Measurements from ENCODE around the gene MTOR.

MTOR gene

GRCh38 chr1:11176081-11176706, 86.2 kb downstream of the MTOR start:
- Histone ChIP-seq H3K27ac (ENCODE audit: low read depth, low read length) (no peak overlapping the region), H3K18ac (ENCODE audit: low read length) (no peak overlapping the region), H3K4me1 (ENCODE audit: control insufficient read depth, low read depth, low read length) (no peaks in the 10 kb centered on the region), H3K79me1 (ENCODE audit: low read length) (no peaks in the 10 kb centered on the region), H3K4ac (ENCODE audit: low read depth, low read length) (no peak overlapping the region), H3K27me3 (ENCODE audit: insufficient read depth, low read length, poor library complexity) (no peaks in the 10 kb centered on the region), H4K8ac (ENCODE audit: low read depth, low read length) (no peak overlapping the region), H3K4me2 (ENCODE audit: low read length) (no peak overlapping the region), H3K79me2 (ENCODE audit: control insufficient read depth, insufficient read depth, low read length) (no peaks in the 10 kb centered on the region), H2BK15ac (replicated peaks; ENCODE audit: low read depth) (no peak overlapping the region), H3K23ac (ENCODE audit: low read length) (no peak overlapping the region), H2BK5ac (ENCODE audit: low read length) (no peak overlapping the region), H3K36me3 (ENCODE audit: control insufficient read depth, insufficient read depth, low read length) (no peaks in the 10 kb centered on the region), H4K5ac (ENCODE audit: low read length) (no peak overlapping the region), H3K4me3 (ENCODE audit: low read length) (no peak overlapping the region), H3K9ac (ENCODE audit: low read length) (no peak overlapping the region), H2BK120ac (ENCODE audit: low read depth, low read length) (no peak overlapping the region), H2AK5ac (ENCODE audit: low read length) (no peak overlapping the region), H3K56ac (ENCODE audit: low read length) (no peak overlapping the region)
- peak; percentile 55 for DNase-seq
- WGBS (ENCODE audit: extremely low coverage, insufficient coverage, low lambda C conversion rate), result no CpG with 5 or more reads among the region's 11 CpGs

GRCh38 chr1:11175461-11175860, 86.9 kb downstream of the MTOR start:
- Histone ChIP-seq H3K9ac (ENCODE audit: low read length) (no peak overlapping the region), H2BK120ac (ENCODE audit: low read depth, low read length) (no peak overlapping the region), H2BK15ac (replicated peaks; ENCODE audit: low read depth) (no peak overlapping the region), H3K36me3 (ENCODE audit: control insufficient read depth, insufficient read depth, low read length) (no peaks in the 10 kb centered on the region), H3K27ac (ENCODE audit: low read depth, low read length) (no peak overlapping the region), H3K18ac (ENCODE audit: low read length) (no peak overlapping the region), H3K56ac (ENCODE audit: low read length) (no peak overlapping the region), H3K27me3 (ENCODE audit: insufficient read depth, low read length, poor library complexity) (no peaks in the 10 kb centered on the region), H3K4me3 (ENCODE audit: low read length) (no peak overlapping the region), H3K79me1 (ENCODE audit: low read length) (no peaks in the 10 kb centered on the region), H4K8ac (ENCODE audit: low read depth, low read length) (no peak overlapping the region), H3K4ac (ENCODE audit: low read depth, low read length) (no peak overlapping the region), H3K4me2 (ENCODE audit: low read length) (no peak overlapping the region), H3K23ac (ENCODE audit: low read length) (no peak overlapping the region), H2AK5ac (ENCODE audit: low read length) (no peak overlapping the region), H3K4me1 (ENCODE audit: control insufficient read depth, low read depth, low read length) (no peaks in the 10 kb centered on the region), H4K5ac (ENCODE audit: low read length) (no peak overlapping the region), H2BK5ac (ENCODE audit: low read length) (no peak overlapping the region), H3K79me2 (ENCODE audit: control insufficient read depth, insufficient read depth, low read length) (no peaks in the 10 kb centered on the region)
- DNase-seq, result no peak
- no CpG with 5 or more reads among the region's 10 CpGs for WGBS (ENCODE audit: extremely low coverage, insufficient coverage, low lambda C conversion rate)

DNA sequence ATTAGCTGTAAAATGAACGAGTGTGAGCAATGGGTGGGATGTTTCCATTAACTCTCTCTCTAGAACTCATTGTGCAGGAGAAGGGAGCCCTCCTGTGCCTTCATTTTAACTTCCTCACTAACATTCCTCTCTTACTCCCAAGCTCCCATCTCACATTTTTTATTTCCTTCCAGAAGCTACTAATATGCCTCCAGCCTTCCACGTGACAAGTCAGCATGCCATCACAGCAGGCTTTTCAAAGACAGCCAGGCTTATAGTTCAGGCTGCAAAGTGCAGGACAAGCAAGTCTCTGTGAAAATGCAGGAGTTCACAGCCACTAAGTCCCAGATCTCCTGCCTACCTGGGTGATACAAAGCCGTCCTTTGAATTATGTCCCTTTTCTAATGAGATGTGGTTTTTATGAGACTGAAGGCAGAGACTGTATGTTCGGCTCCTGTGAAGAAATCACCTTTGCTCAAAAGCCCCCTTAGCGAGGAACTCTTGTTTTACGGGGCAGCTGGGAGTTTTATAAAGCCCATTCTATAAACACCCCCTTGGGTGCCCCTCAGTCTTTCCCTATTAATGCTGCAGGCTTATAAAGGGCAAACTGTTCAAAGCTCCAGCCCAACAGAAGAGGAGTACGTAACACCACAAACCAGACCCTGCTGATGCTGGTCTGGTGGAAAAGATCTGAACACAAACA, 87.9 kb downstream of the MTOR start:
- H2BK15ac ChIP-seq (replicated peaks; ENCODE audit: low read depth), result no peak overlapping the region
- H3K27me3 ChIP-seq (ENCODE audit: insufficient read depth, low read length, poor library complexity), result no peaks in the 10 kb centered on the region
- H3K9ac ChIP-seq (ENCODE audit: low read length), result no peak overlapping the region
- no peak overlapping the region for H3K23ac ChIP-seq (ENCODE audit: low read length)
- no peak overlapping the region for H4K5ac ChIP-seq (ENCODE audit: low read length)
- H3K56ac ChIP-seq (ENCODE audit: low read length), result no peak overlapping the region
- H4K8ac ChIP-seq (ENCODE audit: low read depth, low read length), result no peak overlapping the region
- H2AK5ac ChIP-seq (ENCODE audit: low read length), result no peak overlapping the region
- no peaks in the 10 kb centered on the region for H3K79me2 ChIP-seq (ENCODE audit: control insufficient read depth, insufficient read depth, low read length)
- no peak overlapping the region for H3K18ac ChIP-seq (ENCODE audit: low read length)
- no peak overlapping the region for H3K4me2 ChIP-seq (ENCODE audit: low read length)
- no peak for DNase-seq
- H3K79me1 ChIP-seq (ENCODE audit: low read length), result peaks cover 2% of the 10 kb centered on the region
- H3K27ac ChIP-seq (ENCODE audit: low read depth, low read length), result no peak overlapping the region
- no peak overlapping the region for H2BK120ac ChIP-seq (ENCODE audit: low read depth, low read length)
- peaks cover 2% of the 10 kb centered on the region for H3K36me3 ChIP-seq (ENCODE audit: control insufficient read depth, insufficient read depth, low read length)
- H3K4me3 ChIP-seq (ENCODE audit: low read length), result no peak overlapping the region
- WGBS (ENCODE audit: extremely low coverage, insufficient coverage, low lambda C conversion rate), result no CpG with 5 or more reads among the region's 7 CpGs
- H3K4ac ChIP-seq (ENCODE audit: low read depth, low read length), result no peak overlapping the region
- H2BK5ac ChIP-seq (ENCODE audit: low read length), result no peak overlapping the region
- H3K4me1 ChIP-seq (ENCODE audit: control insufficient read depth, low read depth, low read length), result no peaks in the 10 kb centered on the region

DNA sequence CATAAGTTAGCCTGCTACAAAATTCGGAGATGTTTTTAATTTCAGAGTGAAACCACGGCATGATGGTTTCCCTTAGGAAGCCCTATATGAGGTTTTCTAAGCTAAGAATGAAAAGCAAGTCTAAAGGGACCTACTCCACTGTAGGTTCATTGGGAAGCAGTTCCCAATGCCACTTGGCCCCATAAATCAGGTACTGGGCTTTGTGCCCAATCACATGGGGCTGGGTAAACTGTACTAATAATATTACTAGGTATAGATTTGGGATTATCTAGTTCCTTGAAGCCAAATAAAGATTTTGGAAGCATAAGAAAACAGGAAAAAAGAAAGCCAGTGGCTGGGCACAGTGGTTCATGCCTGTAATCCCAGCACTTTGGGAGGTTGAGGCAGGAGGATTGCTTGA, 92.2 kb downstream of the MTOR start:
- no peak for DNase-seq
- no peak overlapping the region for H3K4ac ChIP-seq (ENCODE audit: low read depth, low read length)

GRCh38 chr1:11169202-11169601, 93.1 kb downstream of the MTOR start:
- no CpG with 5 or more reads among the region's 3 CpGs for WGBS (ENCODE audit: extremely low coverage, insufficient coverage, low lambda C conversion rate)
- Histone ChIP-seq H3K23ac (ENCODE audit: low read length) (no peak overlapping the region), H3K36me3 (ENCODE audit: control insufficient read depth, insufficient read depth, low read length) (peaks cover 2% of the 10 kb centered on the region), H3K4me2 (ENCODE audit: low read length) (no peak overlapping the region), H3K4me1 (ENCODE audit: control insufficient read depth, low read depth, low read length) (no peaks in the 10 kb centered on the region), H3K79me1 (ENCODE audit: low read length) (peaks cover 2% of the 10 kb centered on the region), H3K56ac (ENCODE audit: low read length) (no peak overlapping the region), H2BK5ac (ENCODE audit: low read length) (no peak overlapping the region), H2AK5ac (ENCODE audit: low read length) (no peak overlapping the region), H3K9ac (ENCODE audit: low read length) (no peak overlapping the region), H3K27me3 (ENCODE audit: insufficient read depth, low read length, poor library complexity) (no peaks in the 10 kb centered on the region), H2BK15ac (replicated peaks; ENCODE audit: low read depth) (no peak overlapping the region), H3K18ac (ENCODE audit: low read length) (no peak overlapping the region), H3K4me3 (ENCODE audit: low read length) (no peak overlapping the region), H3K4ac (ENCODE audit: low read depth, low read length) (no peak overlapping the region), H3K79me2 (ENCODE audit: control insufficient read depth, insufficient read depth, low read length) (no peaks in the 10 kb centered on the region), H3K27ac (ENCODE audit: low read depth, low read length) (no peak overlapping the region), H4K5ac (ENCODE audit: low read length) (no peak overlapping the region), H4K8ac (ENCODE audit: low read depth, low read length) (no peak overlapping the region), H2BK120ac (ENCODE audit: low read depth, low read length) (no peak overlapping the region)
- DNase-seq, result no peak

More for the DNA sequence above, 92.2 kb downstream of the MTOR start:
- no peak overlapping the region for H2BK120ac ChIP-seq (ENCODE audit: low read depth, low read length)
- H3K4me3 ChIP-seq (ENCODE audit: low read length), result no peak overlapping the region
- no peak overlapping the region for H3K4me2 ChIP-seq (ENCODE audit: low read length)
- no peak overlapping the region for H2BK15ac ChIP-seq (replicated peaks; ENCODE audit: low read depth)
- H3K27ac ChIP-seq (ENCODE audit: low read depth, low read length), result no peak overlapping the region
- H3K36me3 ChIP-seq (ENCODE audit: control insufficient read depth, insufficient read depth, low read length), result peaks cover 2% of the 10 kb centered on the region
- H2BK5ac ChIP-seq (ENCODE audit: low read length), result no peak overlapping the region
- H3K27me3 ChIP-seq (ENCODE audit: insufficient read depth, low read length, poor library complexity), result no peaks in the 10 kb centered on the region
- no peak overlapping the region for H2AK5ac ChIP-seq (ENCODE audit: low read length)
- no CpG with 5 or more reads among the region's 2 CpGs for WGBS (ENCODE audit: extremely low coverage, insufficient coverage, low lambda C conversion rate)
- H3K56ac ChIP-seq (ENCODE audit: low read length), result no peak overlapping the region
- no peak overlapping the region for H4K5ac ChIP-seq (ENCODE audit: low read length)
- no peak overlapping the region for H3K9ac ChIP-seq (ENCODE audit: low read length)
- H3K79me1 ChIP-seq (ENCODE audit: low read length), result peaks cover 2% of the 10 kb centered on the region
- H3K23ac ChIP-seq (ENCODE audit: low read length), result no peak overlapping the region
- H3K4me1 ChIP-seq (ENCODE audit: control insufficient read depth, low read depth, low read length), result no peaks in the 10 kb centered on the region
- no peak overlapping the region for H4K8ac ChIP-seq (ENCODE audit: low read depth, low read length)
- no peak overlapping the region for H3K18ac ChIP-seq (ENCODE audit: low read length)
- no peaks in the 10 kb centered on the region for H3K79me2 ChIP-seq (ENCODE audit: control insufficient read depth, insufficient read depth, low read length)

DNA sequence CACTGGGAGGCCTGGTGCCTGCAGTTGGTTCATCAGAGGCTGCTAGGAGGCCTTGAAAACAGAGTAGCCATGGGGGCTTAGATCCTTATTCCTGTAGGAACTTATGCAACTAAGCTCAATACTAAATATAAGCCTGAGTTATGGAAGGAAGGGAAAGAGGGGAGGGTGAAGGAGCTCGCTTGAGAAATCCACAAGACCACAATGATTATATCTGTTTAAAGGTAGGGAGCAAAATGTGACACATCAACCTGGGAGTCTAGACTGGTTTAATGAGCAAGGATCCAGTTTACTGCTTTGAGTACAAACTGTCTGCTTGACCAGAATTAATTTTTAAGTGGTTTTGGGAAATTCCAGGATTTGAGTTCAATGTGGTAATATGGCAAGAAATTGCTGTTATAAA, 93.6 kb downstream of the MTOR start:
- Histone ChIP-seq H3K18ac (ENCODE audit: low read length) (no peak overlapping the region), H2BK15ac (replicated peaks; ENCODE audit: low read depth) (no peak overlapping the region), H3K4me3 (ENCODE audit: low read length) (no peak overlapping the region), H3K23ac (ENCODE audit: low read length) (no peak overlapping the region), H3K4ac (ENCODE audit: low read depth, low read length) (no peak overlapping the region), H3K27ac (ENCODE audit: low read depth, low read length) (no peak overlapping the region), H2BK120ac (ENCODE audit: low read depth, low read length) (no peak overlapping the region), H4K8ac (ENCODE audit: low read depth, low read length) (no peak overlapping the region), H2BK5ac (ENCODE audit: low read length) (no peak overlapping the region), H3K4me1 (ENCODE audit: control insufficient read depth, low read depth, low read length) (no peaks in the 10 kb centered on the region), H4K5ac (ENCODE audit: low read length) (no peak overlapping the region), H3K79me2 (ENCODE audit: control insufficient read depth, insufficient read depth, low read length) (no peaks in the 10 kb centered on the region), H3K36me3 (ENCODE audit: control insufficient read depth, insufficient read depth, low read length) (peaks cover 2% of the 10 kb centered on the region), H3K4me2 (ENCODE audit: low read length) (no peak overlapping the region), H3K79me1 (ENCODE audit: low read length) (peaks cover 2% of the 10 kb centered on the region), H3K27me3 (ENCODE audit: insufficient read depth, low read length, poor library complexity) (no peaks in the 10 kb centered on the region), H3K9ac (ENCODE audit: low read length) (no peak overlapping the region), H2AK5ac (ENCODE audit: low read length) (no peak overlapping the region), H3K56ac (ENCODE audit: low read length) (no peak overlapping the region)
- WGBS (ENCODE audit: extremely low coverage, insufficient coverage, low lambda C conversion rate), result no CpG with 5 or more reads among the region's 1 CpG
- DNase-seq, result no peak
